ENCODE measurements around the gene NCKAP5.

NCKAP5 gene

DNA sequence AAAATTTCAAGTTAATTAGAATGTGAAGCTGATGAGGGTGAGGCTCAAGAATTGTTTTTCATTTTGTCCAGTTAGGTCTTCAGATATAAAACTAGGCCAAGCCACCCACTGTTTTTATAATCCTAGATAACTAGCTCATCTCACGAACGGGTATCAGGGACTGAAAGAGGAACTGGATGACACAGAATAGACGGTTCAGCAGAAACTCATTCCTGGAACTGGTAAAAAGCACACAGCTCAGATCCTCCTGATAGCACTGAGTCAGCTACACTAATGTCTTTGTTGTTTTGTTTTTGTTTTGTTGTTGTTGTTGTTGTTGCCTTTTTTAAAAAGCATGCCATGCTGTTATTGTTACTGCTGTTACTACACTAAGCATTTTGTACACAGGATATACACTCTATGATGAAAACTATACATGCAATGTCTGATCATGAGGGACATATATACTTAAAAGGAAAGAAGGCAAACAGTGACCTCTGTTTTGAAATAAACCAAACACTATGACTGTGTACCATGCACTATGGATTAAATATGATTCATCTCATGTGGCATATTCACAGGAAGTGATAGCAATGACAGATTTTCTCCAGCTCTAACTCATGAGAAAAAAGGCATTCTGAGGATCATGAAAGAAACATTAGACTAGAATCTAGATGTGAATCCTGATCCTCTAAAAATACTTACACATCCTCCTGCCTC lies 437.6 kb downstream of the NCKAP5 start:
- no peak for DNase-seq

DNA sequence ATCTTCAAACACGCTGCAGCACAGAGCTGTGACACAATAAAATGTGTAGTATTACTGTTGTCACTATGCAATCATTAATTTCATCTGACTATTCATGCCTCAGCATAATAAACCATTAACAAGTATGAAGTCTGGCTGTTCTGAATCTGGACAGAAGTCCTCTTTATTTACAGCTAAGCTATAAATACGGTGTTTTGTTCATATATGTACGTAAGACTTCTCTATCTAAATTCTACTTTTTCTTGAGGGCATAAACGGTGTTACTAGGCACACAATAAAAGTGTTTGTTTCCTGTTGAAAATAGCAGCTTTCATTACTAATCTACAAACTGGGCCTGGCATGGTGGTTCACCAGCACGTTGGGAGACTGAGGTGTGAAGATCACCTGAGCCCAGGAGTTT lies 443.8 kb downstream of the NCKAP5 start:
- DNase-seq = no peak

DNA sequence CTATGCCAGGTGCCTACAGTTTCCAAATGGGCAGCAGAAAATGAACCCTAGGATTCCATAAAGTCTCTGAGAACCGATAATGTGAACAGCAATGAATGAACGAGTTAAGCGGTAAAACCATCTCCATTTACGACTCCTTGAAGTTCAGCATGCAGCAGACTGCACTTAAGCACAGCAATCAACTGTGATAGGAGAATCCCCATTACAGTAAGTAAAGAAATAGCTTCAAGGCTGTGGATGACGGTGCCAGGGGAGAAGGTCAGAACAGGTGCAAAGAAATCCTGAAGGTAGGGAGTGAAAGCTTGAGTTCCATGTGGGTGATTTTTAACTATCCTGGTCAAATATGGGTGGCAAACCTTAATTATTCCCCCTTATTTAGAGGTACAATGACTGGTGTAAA lies 444.4 kb downstream of the NCKAP5 start:
- DNase-seq = no peak

DNA sequence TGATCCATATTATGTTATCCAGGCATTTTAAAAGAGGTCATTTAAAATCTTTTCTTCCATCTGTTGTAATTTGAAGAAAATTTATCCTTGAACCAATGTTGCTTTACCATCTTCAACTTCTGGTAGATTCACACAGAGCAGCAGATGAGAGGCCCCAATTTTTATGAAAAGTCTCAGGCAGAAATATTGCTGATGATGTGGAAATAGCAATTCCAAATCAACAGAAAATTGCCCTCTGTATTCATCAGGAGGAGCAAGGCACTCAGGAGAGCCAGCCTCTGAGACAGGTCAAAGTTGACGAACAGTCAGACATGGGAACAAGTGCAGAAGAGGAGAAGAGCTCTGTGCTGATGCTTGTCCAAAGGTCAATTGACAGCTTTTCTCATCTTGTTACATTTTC lies 444.9 kb downstream of the NCKAP5 start:
- DNase-seq = no peak

DNA sequence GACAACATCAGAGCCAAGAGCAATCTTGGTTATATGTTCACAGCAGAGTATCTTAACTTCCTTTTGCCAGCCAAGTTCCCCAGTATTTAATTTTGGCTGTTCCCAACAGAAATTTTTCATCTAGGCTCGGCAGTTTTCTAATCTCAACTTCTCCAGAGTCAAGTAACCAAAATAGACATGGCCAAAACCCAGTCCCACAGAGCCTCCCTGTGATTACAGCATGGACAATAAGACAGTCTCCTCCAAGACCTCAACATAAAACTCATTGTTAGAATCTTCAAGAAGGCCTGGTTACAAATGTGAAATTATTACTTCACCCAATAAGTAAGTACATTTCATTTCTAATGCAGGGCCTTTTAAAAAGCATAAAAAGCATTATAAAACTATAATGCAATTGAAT lies 445.7 kb downstream of the NCKAP5 start:
- DNase-seq = no peak

DNA sequence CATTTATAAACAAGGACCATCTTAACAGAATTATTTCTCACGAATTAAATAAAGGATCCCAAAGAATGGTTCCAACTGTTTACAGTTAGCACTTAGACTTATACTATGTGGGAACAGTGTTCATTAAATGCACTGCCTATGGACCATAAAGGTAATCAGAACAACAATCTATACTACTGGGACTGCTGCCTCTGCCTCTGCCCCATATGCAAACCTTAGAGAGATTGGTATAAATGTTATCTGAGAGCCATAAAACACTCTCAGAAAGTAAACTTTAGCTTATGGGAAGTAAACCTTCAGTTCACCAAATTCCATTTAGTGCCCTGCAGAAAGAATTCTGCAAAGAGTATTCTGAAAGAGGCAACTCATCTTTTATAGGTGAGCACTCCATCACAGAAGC lies 448.0 kb downstream of the NCKAP5 start:
- DNase-seq = no peak

DNA sequence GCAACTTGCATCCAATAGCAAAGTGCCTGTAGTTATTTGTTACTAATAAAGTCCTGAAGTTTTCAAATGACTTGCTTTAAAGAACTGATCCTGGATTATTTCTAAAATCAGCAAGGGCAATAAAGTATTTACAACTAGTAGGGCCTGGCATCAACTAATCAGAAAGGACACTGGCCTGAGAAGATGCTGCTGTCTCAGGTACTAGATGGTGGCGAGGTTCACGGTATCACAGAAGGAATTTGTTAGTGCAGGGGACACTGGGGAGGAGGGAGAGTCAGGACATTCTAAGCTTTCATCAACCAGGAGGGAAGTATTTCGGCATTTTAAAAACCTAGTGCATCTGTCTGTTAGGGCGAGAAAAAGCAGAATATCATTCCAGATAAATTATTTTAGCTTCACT lies 458.1 kb downstream of the NCKAP5 start:
- no peak for DNase-seq

DNA sequence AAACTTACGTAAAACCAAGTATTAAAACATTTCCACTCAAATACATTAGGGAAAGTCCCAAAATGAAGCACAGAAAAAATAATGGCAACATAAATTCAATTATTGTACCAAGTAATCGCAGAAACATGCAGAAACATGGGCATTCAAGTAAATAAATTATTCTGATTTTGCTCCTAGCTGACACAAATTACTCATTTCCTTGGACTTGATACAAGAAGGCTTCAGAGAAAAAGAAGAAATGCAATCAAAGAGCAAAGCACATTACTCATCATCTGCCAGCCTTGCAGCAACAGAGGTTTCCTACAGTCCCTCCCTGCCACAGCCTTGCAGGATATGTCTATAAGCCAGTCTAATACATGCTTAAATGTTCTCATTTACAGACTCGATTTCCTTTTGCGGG lies 458.5 kb downstream of the NCKAP5 start:
- no peak for DNase-seq

DNA sequence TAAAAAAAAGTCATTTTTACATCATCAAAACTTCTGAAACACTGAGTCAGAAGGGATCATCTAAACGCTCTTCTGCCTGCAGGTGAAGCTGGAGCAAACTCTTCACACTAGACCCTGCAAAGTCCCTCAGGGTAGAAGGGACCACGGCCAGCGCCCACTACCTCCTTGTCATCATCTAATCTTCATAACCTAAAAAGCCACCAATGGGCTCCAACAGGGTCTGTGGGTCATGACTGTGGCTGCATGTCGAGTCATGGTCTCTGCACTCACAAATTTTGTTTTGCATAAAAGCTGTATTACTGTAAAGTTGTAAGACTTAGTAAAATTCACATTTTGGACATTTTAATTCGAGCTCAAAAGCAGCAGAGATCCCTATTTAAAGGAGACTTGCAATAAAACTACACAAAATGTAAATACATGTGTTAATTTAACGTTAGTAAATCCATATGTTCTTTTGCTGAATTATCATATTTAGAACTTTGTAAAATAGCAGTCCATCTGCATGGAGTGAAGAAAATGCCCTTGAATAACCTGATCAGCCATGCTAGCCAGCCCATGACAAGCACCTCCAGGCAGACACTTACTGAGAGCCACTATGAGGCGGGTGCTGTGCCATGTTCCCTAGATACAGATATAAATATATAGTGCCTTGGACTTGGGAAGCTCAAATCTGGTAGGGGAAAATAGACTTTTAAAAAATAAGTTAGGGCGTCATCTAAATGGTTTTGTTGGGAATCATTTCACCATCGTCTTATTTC lies 461.0 kb downstream of the NCKAP5 start:
- no peak for DNase-seq

DNA sequence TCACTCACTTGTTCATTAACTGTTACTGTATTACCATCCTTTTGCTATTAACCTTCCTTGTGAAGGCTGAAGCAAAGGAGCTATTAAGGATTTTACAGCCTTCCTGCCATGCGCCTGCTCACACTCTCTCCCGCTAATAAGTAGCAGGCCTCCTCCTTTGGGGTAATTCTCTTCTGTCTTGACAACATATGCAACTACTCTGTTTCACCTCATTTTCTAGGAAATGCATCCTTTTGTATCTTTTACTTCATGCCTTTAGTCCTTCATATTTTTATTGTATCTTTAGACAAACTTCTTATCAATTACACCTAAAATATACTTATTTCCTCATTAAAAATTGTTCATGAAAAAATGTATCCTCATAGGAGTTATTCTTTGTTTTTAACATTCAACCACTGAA lies 463.4 kb downstream of the NCKAP5 start:
- DNase-seq = no peak

DNA sequence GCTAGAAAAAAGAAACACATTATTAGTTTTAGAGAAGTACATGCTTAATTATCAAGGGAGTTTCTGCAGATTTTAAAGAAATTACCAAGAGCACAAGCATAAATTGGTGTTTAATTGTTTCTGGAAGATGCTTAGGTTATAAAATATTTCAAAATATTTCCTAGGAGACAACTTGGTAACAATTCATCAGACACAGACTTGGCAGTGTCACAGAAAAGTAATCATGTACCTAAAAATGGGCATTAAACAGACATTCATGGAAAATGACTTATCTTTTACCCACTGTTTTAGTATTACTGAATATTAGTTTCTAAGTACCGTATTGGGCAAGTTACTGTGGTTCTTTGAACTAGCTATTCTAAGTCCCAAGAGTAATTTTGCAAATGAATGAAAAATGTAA lies 469.5 kb downstream of the NCKAP5 start:
- DNase-seq = no peak

DNA sequence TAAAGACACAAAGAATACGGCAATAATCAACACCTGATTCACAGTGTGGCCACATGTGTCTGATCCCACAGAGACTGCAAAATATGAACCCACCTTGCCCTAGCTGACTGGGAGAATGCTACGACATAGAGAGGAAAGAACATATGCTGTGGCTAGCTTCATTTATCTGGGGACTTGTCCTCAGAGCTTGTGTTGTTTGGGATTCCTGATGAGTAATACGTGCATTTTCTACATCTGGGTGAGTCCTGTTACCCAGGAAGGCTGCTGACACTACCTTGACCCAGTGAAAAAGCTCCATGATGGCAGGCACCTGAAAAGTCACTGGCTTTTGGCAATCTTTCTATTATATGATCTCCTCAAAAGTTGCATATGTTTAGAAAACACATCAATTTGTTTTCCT lies 470.6 kb downstream of the NCKAP5 start:
- no peak for DNase-seq

DNA sequence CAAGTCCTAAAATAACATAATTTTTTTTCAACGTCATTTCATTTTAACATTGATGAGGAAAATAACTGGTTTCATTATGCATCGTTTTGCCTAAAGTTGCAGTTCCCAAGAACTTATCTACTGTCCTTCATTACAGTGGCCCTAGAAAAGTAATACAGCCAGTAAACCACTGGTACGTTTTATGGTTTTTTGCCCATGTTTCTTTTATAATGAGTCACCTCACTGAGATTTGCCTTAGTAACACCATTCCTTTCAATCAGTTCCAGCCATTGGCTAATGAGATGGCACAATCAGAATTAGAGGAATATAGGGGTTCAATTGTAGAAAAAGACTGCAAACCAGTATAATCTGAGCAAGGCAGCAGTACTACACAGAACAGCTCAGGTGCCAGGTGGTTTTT lies 475.7 kb downstream of the NCKAP5 start:
- DNase-seq = no peak

DNA sequence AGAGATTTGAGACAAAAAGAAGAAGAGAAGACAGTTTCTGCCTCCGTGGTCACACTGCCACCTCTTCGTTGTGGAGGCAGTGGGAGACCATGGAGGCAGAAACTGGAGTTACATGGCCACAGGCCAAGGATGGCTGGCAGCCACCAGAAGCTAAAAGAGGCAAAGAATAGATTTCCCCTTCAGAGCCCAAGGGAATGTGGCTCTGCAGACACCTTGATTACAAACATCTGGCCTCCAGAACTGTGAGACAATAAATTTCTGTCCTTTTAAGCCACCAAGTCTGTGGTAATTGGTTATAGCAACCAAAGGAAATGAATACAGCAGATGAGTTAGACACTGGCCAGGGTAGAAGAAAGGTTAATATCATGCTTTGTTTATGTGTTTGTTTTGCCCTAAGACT lies 477.9 kb downstream of the NCKAP5 start:
- no peak for DNase-seq

DNA sequence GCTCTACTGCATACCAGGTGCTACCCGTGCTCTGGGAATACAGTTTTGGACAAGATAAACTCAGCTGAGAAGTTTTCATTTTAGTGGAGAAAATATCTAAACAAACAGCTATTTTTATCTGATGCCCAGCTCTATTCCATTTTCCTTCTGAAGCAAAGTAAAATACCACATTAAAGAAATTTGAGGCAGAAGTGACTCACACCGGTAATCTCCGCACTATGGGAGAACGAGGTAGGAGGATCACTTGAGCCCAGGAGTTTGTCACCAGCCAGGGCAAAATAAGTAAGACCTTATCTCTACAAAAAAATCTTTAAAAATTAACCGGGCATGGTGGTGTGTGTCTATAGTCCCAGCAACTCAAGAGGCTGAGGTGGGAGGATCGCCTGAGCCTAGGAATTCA lies 482.1 kb downstream of the NCKAP5 start:
- no peak for DNase-seq

DNA sequence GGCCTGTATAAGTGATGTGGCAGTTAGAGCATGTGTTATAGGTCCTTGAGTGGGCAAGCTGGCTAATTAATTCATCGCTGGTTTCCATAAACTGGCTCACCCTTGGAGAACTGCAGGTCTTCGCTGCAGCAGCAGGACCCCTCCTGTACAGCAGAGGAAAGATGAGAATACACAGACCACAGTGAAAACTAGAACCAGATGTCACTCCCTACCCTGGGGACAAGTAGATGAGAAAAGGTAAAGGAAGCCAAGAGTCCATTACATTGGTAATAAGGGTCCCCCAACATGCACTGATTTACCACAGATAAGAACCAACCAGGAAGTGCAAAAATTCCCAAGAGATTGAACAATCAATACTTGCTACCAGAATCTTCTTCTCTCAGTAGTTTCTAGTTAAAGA lies 482.6 kb downstream of the NCKAP5 start:
- no peak for DNase-seq

DNA sequence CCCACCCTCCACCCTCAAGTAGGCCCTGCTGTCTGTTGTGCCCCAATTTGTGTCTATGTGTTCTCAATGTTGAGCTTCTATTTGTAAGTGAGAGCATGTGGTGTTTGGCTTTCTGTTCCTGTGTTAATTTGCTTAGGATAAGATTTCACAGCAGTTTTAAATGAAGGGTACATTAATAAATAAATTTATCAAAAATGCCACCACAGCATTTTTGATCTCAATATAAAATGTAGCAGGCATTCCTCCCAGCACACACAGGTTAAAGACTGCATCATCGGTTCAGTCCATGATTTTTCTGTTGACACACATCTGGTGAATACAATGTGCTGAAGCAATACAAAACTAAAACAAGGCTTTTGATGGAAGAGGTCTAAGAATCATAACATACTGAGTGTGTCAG lies 486.2 kb downstream of the NCKAP5 start:
- no peak for DNase-seq

DNA sequence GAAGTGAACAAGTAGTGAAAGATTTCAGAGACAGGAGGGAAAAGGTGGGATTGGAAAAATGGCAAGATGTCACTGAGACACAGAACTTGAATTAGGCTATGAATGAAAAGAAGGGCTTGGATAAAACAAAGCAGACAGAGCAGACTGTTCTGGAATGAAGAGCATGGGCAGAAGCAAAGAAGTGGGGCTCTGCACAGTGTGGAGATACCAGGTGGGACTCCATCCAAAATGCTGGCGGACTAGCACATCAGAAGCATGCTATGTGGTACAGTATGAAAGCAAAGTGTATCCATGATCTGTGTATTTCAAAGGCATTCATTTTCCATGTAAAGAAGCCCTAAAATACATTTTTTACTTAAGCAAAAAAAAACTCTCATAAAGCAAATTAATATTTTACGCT lies 487.4 kb downstream of the NCKAP5 start:
- DNase-seq = no peak

DNA sequence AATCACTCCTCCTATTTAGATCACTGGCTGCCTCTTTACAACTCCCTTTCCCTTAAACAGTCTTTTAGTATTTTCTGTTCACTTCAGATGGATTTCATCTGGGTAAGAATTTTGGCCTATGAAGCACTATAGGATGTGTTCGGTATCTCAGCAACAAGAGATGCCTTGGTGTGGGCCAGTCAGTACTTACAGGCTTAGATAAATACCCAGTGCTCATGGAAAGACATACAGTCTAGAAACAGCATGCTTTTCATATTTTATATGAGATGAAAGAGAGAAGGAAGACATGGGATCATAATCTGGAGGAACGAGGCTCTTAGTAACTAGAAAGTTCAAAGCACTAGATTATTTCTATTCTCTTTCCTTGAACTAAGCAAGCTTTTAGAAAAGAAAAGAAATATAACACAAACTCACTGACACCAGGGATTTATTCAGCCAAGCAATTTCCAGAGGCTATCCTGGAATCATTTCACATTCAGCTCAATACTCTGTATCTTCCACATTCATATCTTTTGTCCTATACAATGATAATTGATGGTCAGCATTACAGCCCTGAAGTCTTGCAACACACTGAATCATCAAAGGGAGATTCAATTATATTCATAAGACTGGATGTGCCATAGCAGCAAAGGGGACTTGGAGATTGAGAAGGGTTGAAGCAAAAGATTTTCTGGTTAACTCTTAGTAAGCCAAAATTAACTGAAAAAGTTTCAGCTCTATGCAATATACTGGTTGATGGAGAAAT lies 489.4 kb downstream of the NCKAP5 start:
- DNase-seq = no peak

DNA sequence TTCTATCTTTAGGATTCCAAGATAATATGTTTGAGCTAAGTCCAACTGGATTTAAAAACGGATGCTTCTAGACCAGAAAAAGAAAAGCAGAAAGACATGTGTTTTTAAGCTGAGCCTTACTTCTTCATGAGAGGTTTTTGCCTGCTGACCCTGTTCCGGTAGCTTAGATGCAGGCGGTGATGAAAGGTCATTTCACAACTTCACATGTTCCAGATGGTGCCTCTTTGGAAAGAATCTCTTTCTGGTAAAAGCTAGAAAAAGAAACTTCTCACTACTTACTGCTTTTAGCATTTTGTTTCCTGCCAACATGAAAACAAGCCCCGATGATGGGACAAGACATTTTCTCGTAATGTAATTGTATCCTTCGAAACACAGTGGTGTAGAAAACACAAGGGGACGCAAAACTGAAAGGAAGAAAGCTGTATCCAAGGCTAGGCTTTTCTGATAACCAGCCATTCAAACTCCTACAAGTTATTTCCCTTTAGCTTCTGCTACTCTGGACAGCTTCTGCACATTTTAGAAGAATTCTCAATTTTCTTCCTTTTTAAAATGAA lies 490.9 kb downstream of the NCKAP5 start:
- DNase-seq = no peak

DNA sequence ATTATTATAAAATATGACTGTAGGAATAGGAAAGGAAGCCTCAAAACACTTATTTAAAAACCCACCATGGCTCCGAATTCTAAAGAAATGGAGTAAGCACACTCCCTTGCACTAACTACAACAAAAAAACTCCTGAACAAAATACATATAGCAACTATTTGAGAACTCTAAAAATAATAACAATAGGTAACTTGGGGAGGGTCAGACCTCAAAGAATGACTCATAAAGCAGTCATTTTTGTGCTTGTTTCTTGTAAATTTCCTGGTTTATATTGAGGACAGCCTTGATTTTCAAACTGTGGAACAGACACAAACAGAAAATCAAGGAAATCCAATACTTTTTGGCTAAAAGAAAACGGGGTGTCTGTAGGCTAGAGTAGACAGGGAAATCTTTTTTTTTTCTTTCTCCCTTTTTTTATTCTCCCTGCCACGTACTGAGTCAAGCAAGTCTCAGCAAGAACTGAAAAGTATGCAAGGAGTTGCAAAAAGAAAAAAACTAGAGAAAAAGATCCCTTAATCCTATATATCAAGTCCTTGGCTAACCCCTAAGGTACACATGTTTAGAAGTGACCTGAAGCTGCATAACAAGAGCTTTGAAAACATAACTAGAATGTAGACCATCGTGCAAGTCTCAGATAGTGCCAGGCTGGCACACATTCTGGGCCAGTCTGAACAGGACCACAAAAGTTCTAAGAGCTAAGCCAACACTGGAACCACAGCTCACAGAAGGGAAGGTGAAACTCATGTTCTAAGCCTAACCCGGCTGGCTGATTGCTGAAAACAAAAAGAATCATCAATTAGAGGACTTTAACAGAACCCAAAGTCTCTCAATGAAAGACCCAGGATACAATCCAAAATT lies 495.2 kb downstream of the NCKAP5 start:
- DNase-seq = no peak

DNA sequence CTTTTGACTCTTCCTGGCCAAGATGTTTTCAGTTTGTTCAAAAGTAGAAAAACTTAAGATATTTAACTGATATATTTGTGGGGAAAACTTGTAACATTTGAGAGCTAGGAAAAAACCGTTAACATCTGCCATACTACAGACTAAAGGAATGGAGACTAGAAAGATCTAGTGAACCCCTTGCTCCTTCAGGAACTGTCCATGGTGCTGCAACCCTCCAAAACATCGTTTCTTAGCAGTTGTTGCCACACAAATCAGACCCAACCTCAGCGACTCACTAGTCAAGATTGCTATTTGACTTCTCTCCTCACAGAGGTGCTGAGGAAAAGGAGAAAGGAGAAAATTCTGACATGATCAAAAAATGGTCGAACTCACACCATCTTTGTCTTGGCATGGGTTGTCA lies 504.5 kb downstream of the NCKAP5 start:
- DNase-seq = no peak

All from DMS 273 treated with DMSO at 0.1 percent for 48 hours (cell line).